Measurements from ENCODE around the gene GANAB.
"Not testable (repeated sequence)": the region's sequence is repeated elsewhere in the genome, so short reads cannot be mapped to it uniquely, and the experiment has no call there.

The GANAB gene

DNA sequence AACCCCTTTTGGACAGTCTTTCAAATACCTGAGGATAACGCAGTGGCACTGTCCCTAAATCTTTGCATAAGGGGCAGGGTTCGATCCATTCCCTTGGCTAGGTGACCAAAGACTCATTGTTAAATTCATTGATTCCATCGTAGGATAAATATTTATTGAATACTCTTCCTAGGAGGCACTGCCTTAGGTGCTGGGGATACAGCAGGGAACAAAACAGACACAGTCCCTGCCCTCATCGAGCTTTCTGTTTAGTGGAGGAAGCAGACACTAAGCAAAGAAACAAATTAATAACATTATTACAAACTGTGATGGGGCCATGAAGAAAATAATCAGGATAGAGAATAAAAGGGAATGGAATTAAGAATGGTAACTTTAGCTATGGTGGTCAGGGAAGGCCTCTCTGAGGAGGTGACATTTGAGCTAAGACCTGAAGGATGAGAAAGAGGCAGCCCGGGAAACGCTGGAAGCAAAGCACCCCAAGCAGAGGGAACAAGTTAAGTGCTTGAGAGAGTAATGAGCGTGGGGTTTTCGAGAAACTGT is 25.3 kb downstream of the GANAB start:
- no peak for DNase-seq

DNA sequence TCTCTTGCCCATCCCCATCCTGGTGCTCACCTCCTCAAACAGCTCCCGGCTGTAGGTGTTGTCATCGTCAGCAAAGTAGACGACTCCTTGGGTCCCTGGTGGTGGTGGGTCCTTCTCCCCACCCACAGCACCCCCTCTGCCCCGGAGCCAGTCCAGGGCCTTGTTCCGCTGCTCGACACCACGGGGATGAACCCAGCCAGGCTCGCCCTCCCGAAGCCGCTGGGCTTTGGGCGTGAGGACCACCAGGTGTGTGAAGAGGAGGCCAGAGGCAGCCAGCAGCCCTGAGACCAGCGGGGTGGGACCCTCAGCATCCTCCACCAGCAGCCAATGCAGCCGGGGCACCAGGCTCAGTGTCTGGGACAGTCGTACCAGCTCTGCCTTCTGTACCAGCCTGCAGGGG is 29.5 kb downstream of the GANAB start:
- DNase-seq = not testable (repeated sequence)

DNA sequence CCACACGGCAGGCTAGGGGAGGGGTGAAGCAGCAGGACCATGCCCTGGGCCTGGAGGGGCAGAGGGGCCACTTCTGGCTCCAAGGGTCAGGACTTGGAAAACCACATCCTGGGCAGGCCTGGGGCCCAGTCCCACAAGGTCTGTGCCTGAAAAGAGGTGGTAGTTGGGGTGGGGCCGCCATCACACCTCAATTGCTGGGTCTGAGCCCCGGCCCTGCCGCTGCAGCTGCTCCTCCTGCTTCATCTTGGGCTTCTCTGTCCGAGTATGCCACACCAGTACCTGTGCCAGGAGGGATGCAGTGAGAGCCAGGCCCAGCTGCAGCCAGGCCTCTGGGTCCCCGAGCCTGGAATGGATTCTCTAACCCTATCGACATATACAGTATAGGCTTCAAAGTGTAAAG is 30.9 kb downstream of the GANAB start:
- no peak for DNase-seq

DNA sequence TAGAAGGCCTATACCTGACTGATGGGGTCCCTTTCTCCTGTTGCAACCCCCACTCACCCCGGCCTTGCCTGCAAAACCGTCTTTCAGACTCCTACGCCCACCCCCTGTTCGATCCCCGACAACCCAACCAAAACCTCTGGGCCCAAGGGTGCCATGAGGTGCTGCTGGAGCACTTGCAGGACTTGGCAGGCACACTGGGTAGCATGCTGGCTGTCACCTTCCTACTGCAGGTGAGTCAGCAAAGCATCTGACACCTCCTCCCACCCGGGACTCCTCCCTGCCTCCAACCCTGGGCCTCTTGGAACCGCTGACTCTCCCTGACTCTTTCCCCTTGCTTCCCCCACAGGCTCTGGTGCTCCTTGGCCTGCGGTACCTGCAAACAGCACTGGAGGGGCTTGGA is 32.1 kb downstream of the GANAB start:
- no peak for DNase-seq

DNA sequence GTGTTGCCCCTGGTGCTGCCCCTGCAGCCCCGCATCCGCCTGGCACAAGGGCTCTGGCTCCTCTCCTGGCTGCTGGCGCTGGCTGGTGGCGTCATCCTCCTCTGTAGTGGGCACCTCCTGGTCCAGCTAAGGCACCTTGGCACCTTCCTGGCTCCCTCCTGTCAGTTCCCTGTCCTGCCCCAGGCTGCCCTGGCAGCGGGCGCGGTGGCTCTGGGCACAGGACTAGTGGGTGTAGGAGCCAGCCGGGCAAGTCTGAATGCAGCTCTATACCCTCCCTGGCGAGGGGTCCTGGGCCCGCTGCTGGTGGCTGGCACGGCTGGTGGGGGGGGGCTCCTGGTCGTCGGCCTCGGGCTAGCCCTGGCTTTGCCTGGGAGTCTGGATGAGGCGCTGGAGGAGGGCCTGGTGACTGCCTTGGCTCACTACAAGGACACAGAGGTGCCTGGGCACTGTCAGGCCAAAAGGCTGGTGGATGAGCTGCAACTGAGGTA is 33.1 kb downstream of the GANAB start:
- no peak for DNase-seq

DNA sequence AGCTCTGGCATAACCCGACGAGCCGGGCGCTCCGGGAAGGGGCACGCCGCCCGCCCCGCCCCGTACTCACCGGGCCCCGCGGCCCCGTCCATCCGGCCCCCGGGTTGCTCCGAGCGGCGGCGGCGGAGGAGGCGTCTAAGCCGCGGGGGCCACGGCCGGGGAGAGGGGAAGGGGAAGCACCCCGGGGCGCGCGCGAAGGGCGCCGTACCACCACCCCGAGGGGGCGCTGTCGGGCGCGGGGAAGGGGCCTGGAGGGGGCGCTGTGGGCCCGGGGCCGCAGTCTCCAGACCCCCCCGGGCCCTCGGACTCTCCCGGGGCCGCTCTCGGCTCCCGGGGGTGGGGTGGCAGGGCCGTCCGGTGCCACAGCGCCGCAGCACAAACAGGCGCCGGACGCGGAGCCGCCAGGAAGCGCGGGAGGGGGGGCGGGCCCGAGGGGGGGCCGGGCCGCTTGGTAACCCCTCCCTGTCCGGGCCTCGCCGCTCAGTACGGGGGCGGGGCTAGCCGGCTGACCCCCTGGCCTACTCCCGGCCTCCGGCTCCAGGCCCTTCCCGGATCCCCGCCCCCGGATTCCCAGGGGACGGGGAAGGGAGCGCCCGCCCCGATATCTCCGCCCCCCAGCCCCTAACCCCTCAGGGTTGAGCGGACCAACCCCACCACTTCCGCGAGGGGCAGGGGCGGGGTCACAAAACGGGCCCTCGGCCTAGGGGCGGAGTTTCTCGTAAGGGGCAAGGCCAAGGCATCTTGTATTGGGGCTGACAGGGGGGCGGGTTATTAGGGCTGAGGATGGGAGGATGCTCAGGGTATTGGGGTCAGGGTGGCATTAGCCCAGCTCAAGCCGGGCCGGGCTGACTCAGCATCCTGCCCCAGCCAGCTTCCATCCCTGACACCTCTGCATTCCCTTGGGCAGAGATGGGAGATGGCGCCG is 33.8 kb downstream of the GANAB start, which contains the start of the genes EML3 and ROM1:
Gene EML3, minus strand, starts transcription at position 410 of the 925 bp plus-strand sequence. Its CDS starts 318 bp downstream, at position 92.
Gene ROM1, plus strand, starts transcription at position 892 of the 925 bp plus-strand sequence. Its CDS starts 25 bp downstream, at position 917.
- peak; percentile 57 for DNase-seq

DNA sequence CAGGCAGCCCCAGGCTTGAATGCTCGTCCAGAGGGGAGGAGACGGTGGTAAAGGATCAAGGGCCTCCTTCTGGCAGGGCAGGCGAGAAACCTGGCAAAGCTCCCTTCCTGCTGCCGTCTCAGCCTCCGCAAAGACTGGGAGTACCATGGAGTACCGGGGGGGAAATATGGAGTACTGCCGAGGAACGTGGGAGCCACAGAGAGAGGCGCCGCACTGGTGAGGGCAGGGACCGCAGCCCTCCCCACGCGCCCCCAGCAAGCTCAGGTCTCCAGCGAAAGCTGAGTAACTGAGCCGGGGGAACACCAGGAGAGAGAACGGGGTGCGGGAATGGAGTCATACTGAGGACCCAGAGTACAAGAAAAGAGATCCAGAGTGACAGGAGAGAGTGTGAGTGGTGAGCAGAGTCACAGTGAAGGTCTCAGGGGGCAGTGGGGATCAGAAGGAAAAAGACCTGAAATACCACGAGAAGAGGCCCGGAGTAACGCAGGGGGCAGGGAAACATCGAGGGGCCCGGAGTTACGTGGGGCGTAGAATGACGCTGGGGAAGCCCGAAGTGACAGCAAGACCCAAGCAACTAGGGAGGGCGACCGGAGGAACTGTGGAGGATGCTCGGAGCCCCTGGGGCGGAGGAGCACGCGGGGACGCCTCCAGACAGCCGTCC is 34.6 kb downstream of the GANAB start:
- DNase-seq = no peak

DNA sequence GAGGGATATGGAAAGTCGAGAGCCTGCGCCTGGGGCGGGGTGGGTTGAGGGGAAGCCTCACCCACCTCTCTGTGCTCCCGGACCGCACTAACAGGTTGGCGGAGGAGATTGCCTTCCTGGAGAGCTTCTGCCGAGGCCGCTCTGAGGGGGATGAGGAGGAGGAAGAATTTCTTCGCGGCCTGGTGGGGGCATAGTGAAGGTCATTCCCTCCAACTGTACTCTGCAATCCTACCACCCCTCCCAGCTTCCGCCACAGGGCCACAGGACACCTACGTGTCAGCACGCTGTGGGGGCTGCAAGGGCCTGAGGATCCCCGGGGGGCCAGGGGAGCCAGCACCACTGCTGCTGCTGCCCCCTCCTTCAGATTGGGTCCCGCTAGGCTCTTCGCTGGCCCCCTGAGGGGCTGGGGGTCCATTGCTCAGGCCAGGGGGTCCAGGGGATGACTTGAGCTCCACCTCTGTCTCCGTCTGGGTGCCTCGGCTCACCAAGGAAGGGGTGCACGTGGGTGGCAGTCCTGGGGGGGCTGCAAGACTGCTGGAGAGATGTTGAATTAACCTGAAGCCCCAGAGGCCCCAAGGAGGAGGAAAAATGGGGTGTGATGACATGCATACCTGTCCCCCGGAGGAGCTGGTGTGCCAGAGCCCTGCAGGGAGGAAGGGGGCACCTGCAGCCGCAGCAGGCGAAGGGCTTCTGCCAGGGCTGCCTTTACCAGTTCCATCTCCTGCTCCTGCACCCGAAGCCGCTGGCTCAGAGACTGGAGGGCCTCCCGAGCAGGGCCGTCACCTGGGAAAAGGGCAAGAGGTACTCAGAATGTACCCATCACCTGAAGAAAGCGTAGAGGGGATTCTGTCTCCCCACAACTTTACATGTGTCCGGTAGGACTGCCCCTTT is 35.4 kb downstream of the GANAB start:
- DNase-seq = no peak

DNA sequence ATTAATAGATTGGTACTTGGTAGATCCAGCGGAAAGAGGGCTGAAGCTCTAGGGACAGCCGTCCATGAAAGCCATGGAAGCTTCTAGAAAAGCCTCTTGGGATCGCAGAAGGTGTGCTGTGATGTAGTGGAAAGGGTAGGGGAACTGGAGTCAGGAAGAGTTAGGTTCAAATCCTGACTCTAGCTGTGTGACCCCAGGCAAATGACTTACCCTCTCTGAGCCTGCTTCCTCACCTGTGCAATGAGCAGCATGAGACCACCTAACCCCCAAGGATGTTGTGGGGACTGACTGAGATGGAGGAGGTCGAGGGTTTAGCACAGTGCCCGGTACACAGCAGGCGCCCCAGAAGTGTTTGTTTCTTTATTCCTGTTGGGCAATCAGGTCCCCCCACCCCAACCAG is 36.0 kb downstream of the GANAB start:
- no peak for DNase-seq

DNA sequence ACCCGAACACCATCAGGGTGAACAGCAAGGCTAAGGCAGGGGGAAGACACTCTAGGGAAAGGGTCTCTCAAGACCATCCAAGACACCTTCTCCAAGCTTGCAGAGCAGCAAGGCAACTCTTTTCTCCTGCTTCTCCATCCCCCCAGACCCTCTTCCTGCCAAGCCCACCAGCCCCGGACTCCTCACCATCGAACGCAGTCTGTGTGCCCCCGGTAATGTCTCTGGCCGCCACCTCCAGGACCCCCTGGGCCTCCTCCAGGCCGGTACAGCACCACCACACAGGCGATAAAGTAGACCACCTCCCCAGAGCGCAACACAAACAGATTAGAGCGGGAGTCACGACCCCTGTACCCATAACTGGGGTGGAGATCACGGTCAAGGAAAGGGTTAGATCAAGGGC is 37.6 kb downstream of the GANAB start:
- no peak for DNase-seq

DNA sequence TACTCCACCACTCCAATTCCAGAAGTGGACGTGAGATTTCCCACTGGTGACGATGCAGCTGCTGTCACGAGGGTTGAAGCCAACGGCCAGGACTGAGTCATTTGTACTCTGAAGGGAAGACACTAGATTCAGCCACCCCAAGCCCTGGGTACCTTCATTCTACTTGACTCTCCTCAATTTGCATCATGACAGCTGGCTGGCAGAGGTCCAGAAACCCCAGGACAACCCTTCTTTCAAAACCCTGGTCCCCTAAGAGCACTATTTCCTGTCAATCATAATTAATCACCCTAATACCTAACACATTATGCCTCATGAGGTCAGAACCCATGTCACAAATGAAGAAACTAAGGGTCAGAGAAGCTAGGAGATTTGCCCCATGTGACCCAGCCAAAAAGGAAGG is 38.7 kb downstream of the GANAB start:
- DNase-seq = no peak

DNA sequence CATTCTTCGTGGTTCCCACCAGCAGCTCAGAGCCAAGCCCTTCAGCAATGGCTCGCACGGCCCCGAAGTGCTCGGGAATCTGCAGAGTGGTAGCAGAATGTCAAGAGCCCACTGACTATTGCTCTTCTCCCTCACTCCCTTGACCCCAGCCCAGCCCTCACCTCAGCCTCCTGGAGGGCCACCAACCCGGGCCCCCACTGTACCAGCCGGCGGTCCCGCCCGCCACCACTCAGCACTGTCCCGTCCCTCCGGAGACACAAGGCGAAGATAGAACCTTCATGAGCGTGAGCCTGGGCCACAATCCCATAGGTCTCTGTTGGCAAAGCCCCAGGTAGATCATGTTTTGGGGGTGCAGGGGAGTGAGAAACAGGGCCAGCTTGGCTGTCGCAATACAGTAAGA is 40.5 kb downstream of the GANAB start:
- DNase-seq = no peak

DNA sequence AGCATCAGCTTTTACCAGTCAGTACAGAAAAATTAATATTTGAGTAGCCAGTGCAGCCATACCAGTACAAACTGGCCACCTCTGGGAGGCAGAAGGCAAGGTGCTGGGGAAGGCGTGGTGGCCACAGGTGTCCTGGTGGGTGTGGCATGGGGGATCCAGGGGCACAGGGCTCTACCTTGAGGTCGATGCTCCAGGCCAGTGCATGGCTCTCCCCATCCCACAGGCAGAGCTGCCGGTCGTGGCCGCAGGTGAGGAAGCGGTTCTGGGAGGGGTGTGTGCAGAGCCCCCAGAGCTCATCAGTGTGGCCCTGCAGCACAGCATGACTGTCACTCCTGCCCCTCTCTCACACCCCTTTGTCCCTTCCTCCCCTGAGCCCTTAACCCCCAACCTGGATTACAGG is 40.9 kb downstream of the GANAB start:
- DNase-seq = no peak

DNA sequence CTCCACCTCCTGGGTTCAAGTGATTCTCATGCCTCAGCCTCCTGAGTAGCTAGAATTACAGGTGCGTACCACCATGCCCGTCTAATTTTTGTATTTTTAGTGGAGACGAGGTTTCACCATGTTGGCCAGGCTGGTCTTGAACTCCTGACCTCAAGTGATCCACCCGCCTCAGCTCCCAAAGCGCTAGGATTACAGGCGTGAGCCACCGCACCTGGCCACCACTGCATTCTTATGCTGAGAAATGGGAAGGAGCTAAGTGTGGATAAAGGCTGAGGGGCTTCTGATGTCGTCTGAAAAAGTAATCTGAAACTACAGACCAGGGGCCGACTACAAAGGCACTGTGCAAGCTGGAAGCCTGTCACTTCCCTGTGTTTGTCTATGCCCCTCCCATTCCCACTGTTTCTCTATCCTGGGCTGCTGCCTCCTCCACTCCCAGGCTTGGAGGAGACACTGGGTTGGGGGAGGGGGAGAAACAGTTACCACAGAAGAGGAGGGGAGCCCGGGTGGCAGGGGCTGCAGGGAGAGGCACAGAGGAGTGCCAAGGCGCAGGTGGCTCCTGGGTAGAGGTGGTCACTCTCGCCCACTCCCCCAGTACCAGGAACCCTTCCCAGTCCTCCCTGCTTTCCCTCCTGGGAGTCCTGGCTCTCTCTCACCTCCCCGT is 41.8 kb downstream of the GANAB start:
- DNase-seq = peak; percentile 33

DNA sequence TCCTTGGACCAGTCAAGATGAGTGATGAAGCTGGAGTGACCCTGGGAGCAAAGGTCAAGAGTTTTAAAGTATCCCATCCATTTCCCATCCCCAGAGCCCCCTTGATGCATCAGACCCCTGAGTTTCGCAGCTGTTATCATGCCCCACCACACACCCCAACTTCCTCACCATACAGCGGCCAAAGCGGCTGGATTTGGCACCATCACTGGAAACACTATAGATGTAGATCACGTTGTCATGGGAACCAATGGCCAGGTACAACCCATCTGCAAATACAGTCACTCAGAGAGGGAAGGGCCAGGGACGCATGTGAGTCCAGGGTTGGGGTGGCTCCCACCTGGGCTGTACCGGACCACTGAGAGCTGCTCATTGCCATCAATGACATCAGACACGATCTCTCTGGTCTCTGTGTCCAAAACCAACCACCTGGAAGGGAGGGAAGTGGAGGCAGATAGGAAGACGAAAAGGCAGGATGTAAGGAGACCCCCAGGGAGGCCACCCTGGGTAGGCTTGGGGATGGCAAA is 42.6 kb downstream of the GANAB start:
- no peak for DNase-seq

DNA sequence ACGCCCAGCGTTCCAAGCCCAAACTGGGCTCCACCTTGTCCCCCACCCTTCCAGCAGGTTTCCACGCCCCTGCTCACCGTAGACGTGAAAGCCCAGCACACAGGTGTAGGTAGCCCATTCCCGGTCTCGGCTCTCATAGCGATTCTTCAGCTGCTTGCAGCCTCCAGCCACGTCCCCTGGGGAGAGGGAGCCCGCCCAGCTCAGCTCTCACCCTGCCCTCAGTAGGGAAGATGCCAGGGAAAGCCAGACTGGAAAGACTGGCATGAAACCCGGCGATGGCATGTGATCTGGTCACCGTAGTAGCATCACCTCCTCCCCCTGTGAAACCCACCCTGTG is 43.4 kb downstream of the GANAB start:
- DNase-seq = no peak

DNA sequence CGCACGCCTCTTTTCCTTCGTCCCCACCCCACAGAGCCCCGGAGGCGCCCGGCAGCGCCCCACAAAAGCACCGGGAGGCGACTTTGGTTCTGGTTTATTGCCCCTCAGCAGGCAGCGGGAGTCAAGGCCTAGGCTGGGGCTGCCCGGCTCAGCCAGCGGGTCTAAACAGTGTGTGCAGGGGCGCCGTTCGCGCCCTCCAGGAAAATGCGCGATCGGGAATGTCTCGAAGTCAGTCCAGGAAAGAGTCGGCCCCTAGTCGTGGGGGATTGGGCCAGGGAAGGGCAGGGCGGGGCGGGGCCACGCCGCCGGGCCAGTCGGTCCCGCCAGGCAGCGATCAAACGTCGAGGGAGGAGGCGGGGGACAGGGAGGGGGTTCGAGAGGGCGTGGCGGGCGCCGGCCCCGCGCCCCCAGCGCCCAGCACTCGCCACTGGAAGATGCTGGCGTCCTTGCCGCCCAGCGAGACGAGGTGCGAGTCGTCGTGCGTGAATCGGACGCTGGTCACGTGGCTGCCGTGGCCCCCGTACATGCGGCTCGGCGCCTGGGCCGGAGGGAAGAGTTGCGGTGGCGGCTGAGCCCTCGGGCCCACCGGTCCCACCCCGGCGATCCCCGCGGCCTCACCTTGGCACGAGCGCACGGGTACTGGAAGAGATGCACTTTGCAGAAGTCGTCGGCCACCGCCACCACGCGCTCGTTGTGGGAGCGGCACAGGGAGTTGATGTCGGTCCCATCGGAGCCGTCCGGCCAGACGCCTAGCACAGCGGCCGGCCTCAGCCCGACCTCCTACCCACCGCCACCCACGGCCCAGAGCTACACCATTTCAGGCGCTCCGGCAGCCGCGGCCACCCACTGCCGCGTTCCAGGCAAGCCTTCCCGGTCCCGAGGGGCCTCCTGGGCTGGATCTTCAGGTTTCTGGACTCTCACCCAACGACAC is 44.0 kb downstream of the GANAB start:
- peak; percentile 81 for DNase-seq

DNA sequence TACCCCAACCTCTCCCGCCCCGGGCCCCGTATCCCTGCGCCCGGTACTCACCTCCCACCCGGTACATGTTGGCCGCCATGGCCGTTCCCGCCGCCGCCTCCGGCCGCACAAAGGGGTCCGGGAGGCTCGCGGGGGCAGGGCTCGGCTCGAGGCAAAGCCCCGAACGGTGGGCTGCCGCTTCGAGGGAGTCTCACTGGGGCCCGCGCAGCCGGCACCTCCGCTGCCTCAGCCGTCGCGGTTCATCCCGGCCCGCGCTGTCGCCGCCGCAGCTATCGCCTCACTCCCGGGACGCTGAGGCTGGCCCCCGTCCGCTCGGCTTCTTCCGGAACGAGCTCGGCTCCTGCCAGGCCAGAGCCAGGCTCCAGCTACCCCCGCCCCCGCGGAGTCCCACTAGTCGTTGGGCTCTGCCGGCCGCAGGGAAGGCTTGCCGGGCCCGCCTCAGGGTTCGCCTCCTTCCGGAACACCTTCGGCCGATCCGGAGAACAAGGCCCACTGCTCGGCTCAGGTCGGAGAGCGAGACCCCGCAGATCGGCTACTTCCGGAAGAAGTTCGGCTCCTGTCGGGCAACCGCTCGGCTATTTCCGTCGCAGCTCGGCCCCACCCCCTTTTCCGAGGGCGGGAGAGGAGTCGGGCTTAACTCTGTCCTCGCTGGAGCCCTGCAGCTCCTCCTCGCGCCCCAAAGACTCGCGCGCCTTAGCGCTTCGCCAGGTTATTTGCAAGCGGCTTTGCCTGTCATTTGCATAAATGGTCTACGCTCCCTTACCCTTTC is 44.9 kb downstream of the GANAB start, which contains the start of gene MTA2:
Gene MTA2, minus strand, starts transcription at position 494 of the 769 bp plus-strand sequence. Its CDS starts 415 bp downstream, at position 79.
- peak; percentile 97 for DNase-seq

DNA sequence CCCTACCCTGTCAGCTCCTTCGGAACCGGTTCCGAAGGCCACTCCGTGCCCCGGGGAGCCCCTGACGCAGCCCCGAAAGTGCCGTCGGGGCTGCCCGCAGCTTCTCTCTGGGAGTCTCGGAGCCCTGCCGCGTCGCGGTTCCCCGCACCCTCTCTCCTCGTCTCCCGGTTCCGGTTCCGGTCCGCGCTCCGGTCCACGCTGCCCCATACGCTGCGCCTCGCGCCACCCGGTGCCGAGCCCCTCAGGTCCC is 45.4 kb downstream of the GANAB start:
- DNase-seq = no peak
